PC-3 (cell line): ENCODE measurements around the gene SERPINE2. TPM values are rescaled to one million over a fixed set of nuclear protein-coding genes. Genes with fewer than 3 reads are reported as not detected.

ENCODE experiments used
- ATAC-seq: fragments of 200-7000 bp; cut with Tn5 transposase; 2 replicates; pipeline ENCODE4 v1.9.1; 2020; ENCODE audit warnings: mild to moderate bottlenecking, moderate library complexity
- BruUV-seq: library from RNA; stranded (reverse); fragments of 400-500 nt; replicated peaks from 2 replicates; lab custom pipeline; 2021; lab: Mats Ljungman, UMichigan
- CTCF ChIA-PET: fragments of 300-600 bp; sonication (Branson Sonifier 250); formaldehyde crosslinking; loops from one replicate; lab custom pipeline; 2022; ENCODE audit warnings: antibody characterized with exemption; lab: Charles Lee
- POLR2A ChIA-PET: fragments of 300-600 bp; sonication (Branson Sonifier 250); formaldehyde crosslinking; loops from one replicate; lab custom pipeline; 2022; ENCODE audit warnings: antibody characterized with exemption; ENCODE audit not compliant: unreplicated experiment; lab: Charles Lee
- DNase-seq: peaks from one replicate; pipeline ENCODE4 v3.0.0-alpha.2; 2015
- H2AFZ ChIP-seq: fragments of 300-600 bp; sonication (generic); 2 replicates; pipeline ENCODE4 v1.6.0; 2016; ENCODE audit warnings: antibody characterized with exemption, low read length
- H3F3A ChIP-seq: fragments of 300-600 bp; sonication (generic); one replicate; pipeline ENCODE4 v1.6.0; 2017; ENCODE audit warnings: antibody characterized with exemption, low read length, control low read depth, mild to moderate bottlenecking; ENCODE audit not compliant: unreplicated experiment
- H3K27ac ChIP-seq: fragments of 300-600 bp; sonication (generic); 2 replicates; pipeline ENCODE4 v1.5.1; 2016; ENCODE audit warnings: mild to moderate bottlenecking, low read length
- H3K27me3 ChIP-seq: fragments of 300-600 bp; sonication (generic); 2 replicates; pipeline ENCODE4 v1.6.1; 2016; ENCODE audit warnings: low read length, mixed read lengths
- H3K36me3 ChIP-seq: fragments of 300-600 bp; sonication (generic); 2 replicates; pipeline ENCODE4 v1.6.1; 2016; ENCODE audit warnings: low read depth, mixed run types, low read length, mixed read lengths
- H3K4me1 ChIP-seq: fragments of 300-600 bp; sonication (generic); 2 replicates; pipeline ENCODE4 v1.5.1; 2016; ENCODE audit warnings: low read length; ENCODE audit not compliant: insufficient read depth
- H3K4me2 ChIP-seq: fragments of 300-600 bp; sonication (generic); 2 replicates; pipeline ENCODE4 v1.6.0; 2016; ENCODE audit warnings: low read length
- H3K4me3 ChIP-seq: fragments of 300-600 bp; sonication (generic); 2 replicates; pipeline ENCODE4 v1.5.1; 2016; ENCODE audit warnings: mild to moderate bottlenecking, low read length, mixed read lengths
- H3K79me2 ChIP-seq: fragments of 300-600 bp; sonication (generic); 2 replicates; pipeline ENCODE4 v1.6.1; 2017; ENCODE audit warnings: low read length, mixed read lengths
- H3K9ac ChIP-seq: fragments of 300-600 bp; sonication (generic); 2 replicates; pipeline ENCODE4 v1.6.0; 2016; ENCODE audit warnings: mild to moderate bottlenecking, low read length
- H3K9me2 ChIP-seq: fragments of 300-600 bp; sonication (generic); replicated peaks from 2 replicates; pipeline ENCODE4 v1.6.1; 2016; ENCODE audit warnings: mixed run types, low read length, mixed read lengths
- H3K9me3 ChIP-seq: fragments of 300-600 bp; sonication (generic); 2 replicates; pipeline ENCODE4 v1.6.1; 2016; ENCODE audit warnings: low read length, mixed read lengths
- H4K20me1 ChIP-seq: fragments of 300-600 bp; sonication (generic); 2 replicates; pipeline ENCODE4 v1.6.1; 2016; ENCODE audit warnings: low read length, mixed read lengths
- CTCF ChIP-seq: fragments of 300-600 bp; sonication (generic); conservative IDR thresholded peaks from 2 replicates; pipeline ENCODE4 v1.5.1; 2017; ENCODE audit warnings: antibody characterized with exemption, low read depth, mild to moderate bottlenecking, low read length
- EZH2 ChIP-seq: fragments of 300-600 bp; sonication (generic); IDR thresholded peaks from one replicate; pipeline ENCODE4 v1.6.1; 2017; ENCODE audit warnings: antibody characterized with exemption, mild to moderate bottlenecking, low read length; ENCODE audit not compliant: unreplicated experiment
- EZH2phosphoT487 ChIP-seq: fragments of 300-600 bp; sonication (generic); IDR thresholded peaks from 2 replicates; pipeline ENCODE4 v1.6.1; 2018; ENCODE audit warnings: mild to moderate bottlenecking, antibody characterized with exemption, low read length, borderline replicate concordance
- intact Hi-C: fragments of 100-400 bp; cut with micrococcal nuclease; formaldehyde crosslinking; loops from 2 replicates; pipeline ENCODE4 v1.9.0; 2023
- total RNA-seq: library from RNA; depleted of rRNA; stranded (reverse); fragments of >200 nt; gene quantifications from 2 replicates; pipeline ENCODE4 v1.2.3, GENCODE V29; 2014

SERPINE2 gene
- total RNA-seq, 1 experiment from 2014 or later = 17.1 TPM

- Histone ChIP-seq H3K9me3 (no peaks in the 10 kb centered on the region), H3K27me3 (no peaks in the 10 kb centered on the region), H4K20me1 (no peaks in the 10 kb centered on the region), H3K4me2 (no peak overlapping the region), H3K36me3 (no peaks in the 10 kb centered on the region), H3K9ac (no peak overlapping the region), H3K27ac (no peak overlapping the region), H2AFZ (no peak overlapping the region), H3K79me2 (no peaks in the 10 kb centered on the region; the same call in 1 of the 2 replicates), H3K9me2 (no peaks in the 10 kb centered on the region), H3K4me3 (no peak overlapping the region), H3F3A (no peaks in the 10 kb centered on the region), H3K4me1 (peaks cover 16% of the 10 kb centered on the region)
- no TSS peak for BruUV-seq
- intact Hi-C loops = no loop called here
- ATAC-seq = no peak
- no peak for DNase-seq
- CTCF ChIA-PET = no interaction called here
- TF ChIP-seq EZH2phosphoT487 (no peak), CTCF (no peak), EZH2 (no peak)
- POLR2A ChIA-PET = no interaction called here
Observed at GRCh38 chr2:224025874-224026273, 13.2 kb downstream of the SERPINE2 start.

- POLR2A ChIA-PET = no interaction called here
- H3K4me1 ChIP-seq = peaks cover 16% of the 10 kb centered on the region
- no peaks in the 10 kb centered on the region for H4K20me1 ChIP-seq
- H3K36me3 ChIP-seq = no peaks in the 10 kb centered on the region
- ATAC-seq = no peak
- TF ChIP-seq CTCF = no peak
- TF ChIP-seq EZH2phosphoT487 = no peak
- no peak for TF ChIP-seq EZH2
- no peak overlapping the region for H3K4me3 ChIP-seq
- H3K27ac ChIP-seq = no peak overlapping the region
- no peak for DNase-seq
- intact Hi-C loops = no loop called here
- H3K27me3 ChIP-seq = no peaks in the 10 kb centered on the region
- no peak overlapping the region for H2AFZ ChIP-seq
- H3K9me2 ChIP-seq = no peaks in the 10 kb centered on the region
- H3F3A ChIP-seq = no peaks in the 10 kb centered on the region
- BruUV-seq = no TSS peak
- CTCF ChIA-PET = no interaction called here
- H3K9ac ChIP-seq = no peak overlapping the region
- H3K79me2 ChIP-seq = no peaks in the 10 kb centered on the region; the same call in 1 of the 2 replicates
- no peaks in the 10 kb centered on the region for H3K9me3 ChIP-seq
- no peak overlapping the region for H3K4me2 ChIP-seq
Observed at GRCh38 chr2:224024270-224024669, 14.8 kb downstream of the SERPINE2 start.

GRCh38 chr2:224023188-224023587, 15.9 kb downstream of the SERPINE2 start:
- Histone ChIP-seq H3K4me2 (no peak overlapping the region), H2AFZ (no peak overlapping the region), H3K9ac (no peak overlapping the region), H3K27me3 (no peaks in the 10 kb centered on the region), H3K4me1 (peaks cover 16% of the 10 kb centered on the region), H3K9me3 (no peaks in the 10 kb centered on the region), H4K20me1 (no peaks in the 10 kb centered on the region), H3F3A (no peaks in the 10 kb centered on the region), H3K9me2 (no peaks in the 10 kb centered on the region), H3K27ac (peak overlapping the region; percentile 52), H3K36me3 (no peaks in the 10 kb centered on the region), H3K4me3 (no peak overlapping the region), H3K79me2 (no peaks in the 10 kb centered on the region; the same call in 1 of the 2 replicates)
- POLR2A ChIA-PET = no interaction called here
- no TSS peak for BruUV-seq
- DNase-seq = peak; percentile 77
- intact Hi-C loops = loop anchor here (1.0 kb wide), 1 partner anchor 30 kb away; no protein-coding TSS in a partner anchor
- peak; percentile 97 for ATAC-seq
- TF ChIP-seq EZH2 (no peak), CTCF (no peak), EZH2phosphoT487 (no peak)
- CTCF ChIA-PET = interaction anchor here (1.0 kb wide), 2 partner anchors 29 to 261 kb away, joined by 3 read pairs; no protein-coding TSS in a partner anchor
